ENCODE results near the gene MED27.

GRCh38 chr9:132001567-132001966 lies 78.1 kb downstream of the MED27 start:
- TF ChIP-seq POLR2A (IDR thresholded peaks at IDR 0.05) (no peak), POLR2AphosphoS5 (IDR thresholded peaks at IDR 0.05; ENCODE audit: insufficient read depth in 1 of 2, low read depth in 1 of 2) (no peak), CTCF (IDR thresholded peaks at IDR 0.05) (no peak)
